HG03342 (cell line): ENCODE data around the gene NPEPPS.

Experiments
- ATAC-seq: cut with Tn5 transposase; IDR thresholded peaks from one replicate; pipeline ENCODE4 v1.9.1; 2021; ENCODE audit warnings: mild to moderate bottlenecking, moderate library complexity; ENCODE audit not compliant: unreplicated experiment

The NPEPPS gene

GRCh38 chr17:47660064-47660492 is 129.2 kb downstream of the NPEPPS start:
- ATAC-seq = no peak

- ATAC-seq = no peak
Measured at GRCh38 chr17:47663912-47664623, 133.2 kb downstream of the NPEPPS start.

- ATAC-seq = no peak
Measured at GRCh38 chr17:47664624-47664941, 133.7 kb downstream of the NPEPPS start.

GRCh38 chr17:47665655-47666054 is 134.7 kb downstream of the NPEPPS start:
- ATAC-seq = no peak

- ATAC-seq = no peak
Measured at GRCh38 chr17:47669081-47669480, 138.2 kb downstream of the NPEPPS start.

GRCh38 chr17:47670064-47670463 is 139.2 kb downstream of the NPEPPS start:
- no peak for ATAC-seq
